Measurements from ENCODE around the gene LRRC1.

DNA sequence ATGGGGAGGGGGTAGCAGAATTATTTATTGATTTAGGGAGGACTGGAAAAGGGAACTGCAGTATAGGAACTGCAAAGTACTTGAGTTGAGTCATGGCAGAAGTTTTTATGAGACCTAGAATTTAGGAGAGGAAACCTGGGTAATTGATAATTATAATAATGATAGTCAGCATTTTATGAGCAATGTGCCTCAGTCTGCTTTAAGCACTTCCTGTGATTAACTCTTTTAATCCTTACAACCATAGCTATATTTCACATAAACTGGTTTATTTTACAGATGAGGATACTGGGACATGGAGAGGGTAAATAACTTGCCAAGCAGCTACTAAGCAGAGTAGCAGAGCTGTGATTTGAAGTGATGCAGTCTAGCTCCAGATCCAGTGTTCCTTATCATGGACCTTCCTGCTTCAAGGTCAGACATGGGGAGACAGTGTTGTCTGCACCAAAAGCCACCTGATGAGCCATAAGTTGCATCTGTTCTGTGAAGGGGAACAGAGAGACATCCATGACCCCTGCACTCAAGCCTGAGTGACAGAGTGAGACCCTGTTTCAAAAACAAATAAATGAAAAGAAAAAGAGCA is 13.6 kb downstream of the LRRC1 start:
- TF ChIP-seq, protein P1, sequence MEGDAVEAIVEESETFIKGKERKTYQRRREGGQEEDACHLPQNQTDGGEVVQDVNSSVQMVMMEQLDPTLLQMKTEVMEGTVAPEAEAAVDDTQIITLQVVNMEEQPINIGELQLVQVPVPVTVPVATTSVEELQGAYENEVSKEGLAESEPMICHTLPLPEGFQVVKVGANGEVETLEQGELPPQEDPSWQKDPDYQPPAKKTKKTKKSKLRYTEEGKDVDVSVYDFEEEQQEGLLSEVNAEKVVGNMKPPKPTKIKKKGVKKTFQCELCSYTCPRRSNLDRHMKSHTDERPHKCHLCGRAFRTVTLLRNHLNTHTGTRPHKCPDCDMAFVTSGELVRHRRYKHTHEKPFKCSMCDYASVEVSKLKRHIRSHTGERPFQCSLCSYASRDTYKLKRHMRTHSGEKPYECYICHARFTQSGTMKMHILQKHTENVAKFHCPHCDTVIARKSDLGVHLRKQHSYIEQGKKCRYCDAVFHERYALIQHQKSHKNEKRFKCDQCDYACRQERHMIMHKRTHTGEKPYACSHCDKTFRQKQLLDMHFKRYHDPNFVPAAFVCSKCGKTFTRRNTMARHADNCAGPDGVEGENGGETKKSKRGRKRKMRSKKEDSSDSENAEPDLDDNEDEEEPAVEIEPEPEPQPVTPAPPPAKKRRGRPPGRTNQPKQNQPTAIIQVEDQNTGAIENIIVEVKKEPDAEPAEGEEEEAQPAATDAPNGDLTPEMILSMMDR (IDR thresholded peaks at IDR 0.05) = no peak
- TF ChIP-seq POLR2AphosphoS5 (IDR thresholded peaks at IDR 0.05) (no peak), POLR2A (IDR thresholded peaks at IDR 0.05) (no peak), EP300 (IDR thresholded peaks at IDR 0.05; ENCODE audit: low read depth) (no peak)
